OCI-LY7 (cell line): ENCODE measurements around the gene CCR3.

ENCODE experiments used
- CTCF ChIP-seq: fragments of 200-600 bp; sonication (generic); conservative IDR thresholded peaks from 2 replicates; pipeline ENCODE4 v1.5.1; 2014; ENCODE audit warnings: mild to moderate bottlenecking, antibody characterized with exemption, low read length, moderate library complexity, mixed read lengths
- EZH2phosphoT487 ChIP-seq: fragments of 200-600 bp; sonication (generic); IDR thresholded peaks from 2 replicates; pipeline ENCODE4 v1.6.1; 2018; ENCODE audit warnings: low read depth, borderline replicate concordance, mild to moderate bottlenecking, mixed run types, antibody characterized with exemption, low read length, moderate library complexity, mixed read lengths

DNA sequence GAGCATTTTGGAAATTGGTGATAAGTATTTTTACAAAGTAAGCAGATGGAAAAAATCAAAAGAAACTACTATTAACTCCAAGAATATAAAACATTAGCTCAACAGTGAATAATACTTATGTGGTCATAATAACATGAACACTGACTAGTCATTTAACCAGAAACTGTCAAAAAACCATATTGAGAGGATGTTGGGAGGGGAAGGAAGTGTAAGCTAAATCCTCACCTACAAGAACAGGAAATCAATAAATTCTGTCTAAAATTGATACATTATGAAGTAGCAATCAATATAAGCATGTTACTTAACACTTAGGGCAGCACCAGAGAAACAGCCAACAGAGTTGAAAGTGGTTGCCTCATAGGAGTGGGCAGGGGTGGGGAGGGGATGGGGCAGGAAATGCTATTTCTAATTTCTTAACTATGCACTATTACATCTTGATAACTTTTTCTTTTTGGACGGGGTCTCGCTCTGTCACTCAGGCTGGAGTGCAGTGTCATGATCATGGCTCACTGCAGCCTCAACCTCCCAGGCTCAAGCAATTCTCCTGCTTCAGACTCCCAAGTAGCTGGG is 41.7 kb downstream of the CCR3 start:
- TF ChIP-seq CTCF (no peak), EZH2phosphoT487 (no peak)
